A549 (cell line): ENCODE results near the gene FBXO38. TPM values are rescaled to one million over a fixed set of nuclear protein-coding genes. Genes with fewer than 3 reads are reported as not detected.

ENCODE experiments used
- ATAC-seq, 2 experiments: fragments of 200-7000 bp in 1 of 2; fragments of >200 bp in 1 of 2; cut with Nextera tagmentation in 1 of 2; cut with Tn5 transposase in 1 of 2; 3 replicates each; pipeline versions ENCODE4 v1.8.0 to v1.9.1; 2018 to 2020; ENCODE audit warnings: mild to moderate bottlenecking in 1 of 2, moderate library complexity in 1 of 2
- CTCF ChIA-PET: fragments of 300-600 bp; sonication (Branson Sonifier 250); formaldehyde crosslinking; extraction: SDS; loops from one replicate; lab custom pipeline; 2021; ENCODE audit warnings: antibody characterized with exemption, inconsistent platforms; lab: Yijun Ruan, JAX
- POLR2A ChIA-PET: fragments of 350-600 bp; formaldehyde crosslinking; extraction: SDS; loops from one replicate; lab custom pipeline; 2021; ENCODE audit warnings: antibody characterized with exemption, inconsistent platforms; lab: Yijun Ruan, JAX
- DNase-seq, 2 experiments: peaks; one replicate each; pipeline versions ENCODE4 v3.0.0 to v3.0.0-alpha.2; 2011 to 2016; ENCODE audit warnings: low read depth in 1 of 2, low spot score in 1 of 2
- FAIRE-seq: peaks from 2 replicates; lab custom pipeline; 2011; peaks lifted over from hg19 to GRCh38; lab: Jason Lieb, UNC
- H3K27ac ChIP-seq, 2 experiments: fragments of >200 bp; sonication (Bioruptor Twin); formaldehyde crosslinking; 3 replicates each; pipeline ENCODE4 v1.5.1; 2016 to 2017
- H3K4me1 ChIP-seq: fragments of >200 bp; sonication (Bioruptor Twin); formaldehyde crosslinking; 3 replicates; pipeline ENCODE4 v1.6.1; 2016
- H3K4me2 ChIP-seq: fragments of >200 bp; sonication (Bioruptor Twin); formaldehyde crosslinking; 3 replicates; pipeline ENCODE4 v1.6.1; 2016
- H3K4me3 ChIP-seq: fragments of >200 bp; sonication (Bioruptor Twin); formaldehyde crosslinking; 3 replicates; pipeline ENCODE4 v1.5.1; 2016
- H3K9me3 ChIP-seq: fragments of >200 bp; sonication (Bioruptor Twin); formaldehyde crosslinking; 3 replicates; pipeline ENCODE4 v1.6.1; 2016
- ATOH8 ChIP-seq: fragments of 250-450 bp; sonication (Bioruptor Pico); IDR thresholded peaks from 2 replicates; pipeline ENCODE4 v1.5.0; 2020; ENCODE audit warnings: low read depth, mild to moderate bottlenecking, moderate library complexity
- BHLHE40 ChIP-seq: IDR thresholded peaks from 2 replicates; pipeline ENCODE4 v1.6.1; 2012; ENCODE audit warnings: low read depth, low read length, inconsistent platforms
- CEBPB ChIP-seq, 2 experiments: fragments of >200 bp in 1 of 2; sonication (Bioruptor Twin) in 1 of 2; formaldehyde crosslinking in 1 of 2; IDR thresholded peaks; 2 replicates each; pipeline ENCODE4 v1.6.1; 2012 to 2016
- CHD4 ChIP-seq: fragments of 200-600 bp; sonication (generic); IDR thresholded peaks from 2 replicates; pipeline ENCODE4 v1.6.1; 2016; ENCODE audit warnings: antibody characterized with exemption, mild to moderate bottlenecking, borderline replicate concordance
- EHF ChIP-seq: fragments of 250-450 bp; sonication (Bioruptor Pico); IDR thresholded peaks from 2 replicates; pipeline ENCODE4 v1.5.0; 2020; ENCODE audit warnings: mild to moderate bottlenecking
- GATA3 ChIP-seq: IDR thresholded peaks from 2 replicates; pipeline ENCODE4 v1.6.1; 2012; ENCODE audit warnings: borderline replicate concordance
- HDAC2 ChIP-seq: fragments of 200-600 bp; sonication (generic); IDR thresholded peaks from 2 replicates; pipeline ENCODE4 v1.6.1; 2016
- HOXA7 ChIP-seq: fragments of 250-450 bp; sonication (Bioruptor Pico); IDR thresholded peaks from 2 replicates; pipeline ENCODE4 v1.5.0; 2020; ENCODE audit warnings: mild to moderate bottlenecking, moderate library complexity
- HOXB13 ChIP-seq: fragments of 250-450 bp; sonication (Bioruptor Pico); IDR thresholded peaks from 2 replicates; pipeline ENCODE4 v1.5.0; 2020; ENCODE audit warnings: low read depth, mild to moderate bottlenecking, moderate library complexity
- HOXB5 ChIP-seq: fragments of 250-450 bp; sonication (Bioruptor Pico); IDR thresholded peaks from 2 replicates; pipeline ENCODE4 v1.5.0; 2020; ENCODE audit warnings: mild to moderate bottlenecking, moderate library complexity
- JUN ChIP-seq, 2 experiments: fragments of >200 bp; sonication (Bioruptor Twin); formaldehyde crosslinking; IDR thresholded peaks; 2 replicates in 1 of 2; 3 replicates in 1 of 2; pipeline ENCODE4 v1.6.1; 2016 to 2017
- JUNB ChIP-seq: fragments of >200 bp; sonication (Bioruptor Twin); formaldehyde crosslinking; IDR thresholded peaks from 2 replicates; pipeline ENCODE4 v1.6.1; 2016
- MAZ ChIP-seq: fragments of 150-350 bp; IDR thresholded peaks from 2 replicates; pipeline ENCODE4 v1.6.1; 2014; ENCODE audit warnings: antibody characterized with exemption, low read depth, low read length, borderline replicate concordance
- MYC ChIP-seq: IDR thresholded peaks from 2 replicates; pipeline ENCODE4 v1.6.1; 2012; ENCODE audit warnings: mild to moderate bottlenecking, inconsistent platforms, low read length, improper control_type of control experiment, borderline replicate concordance
- NPAS2 ChIP-seq: fragments of 250-450 bp; sonication (Bioruptor Pico); IDR thresholded peaks from 2 replicates; pipeline ENCODE4 v1.8.0; 2022; ENCODE audit warnings: mild to moderate bottlenecking, moderate library complexity, borderline replicate concordance
- PHF8 ChIP-seq: fragments of 200-600 bp; sonication (generic); IDR thresholded peaks from 2 replicates; pipeline ENCODE4 v1.6.1; 2016; ENCODE audit warnings: low read depth, mild to moderate bottlenecking, antibody characterized with exemption, moderate library complexity, borderline replicate concordance
- POLR2A ChIP-seq: IDR thresholded peaks from 2 replicates; pipeline ENCODE4 v1.6.1; 2012; ENCODE audit warnings: mild to moderate bottlenecking, low read length
- POLR2AphosphoS2 ChIP-seq: conservative IDR thresholded peaks from 2 replicates; pipeline ENCODE4 v1.6.1; 2012; ENCODE audit warnings: low read length, improper control_type of control experiment, inconsistent platforms
- RAD21 ChIP-seq, 2 experiments: fragments of >200 bp in 1 of 2; sonication (Bioruptor Twin) in 1 of 2; formaldehyde crosslinking in 1 of 2; IDR thresholded peaks in 1 of 2; conservative IDR thresholded peaks in 1 of 2; 2 replicates in 1 of 2; 3 replicates in 1 of 2; pipeline ENCODE4 v1.6.1; 2012 to 2018; ENCODE audit warnings: inconsistent platforms in 1 of 2
- RARB ChIP-seq: fragments of 250-450 bp; sonication (Bioruptor Pico); IDR thresholded peaks from 2 replicates; pipeline ENCODE4 v1.8.0; 2021; ENCODE audit warnings: mild to moderate bottlenecking, moderate library complexity
- RCOR1 ChIP-seq: fragments of 150-350 bp; IDR thresholded peaks from 2 replicates; pipeline ENCODE4 v1.6.1; 2014; ENCODE audit warnings: antibody characterized with exemption, low read length, low read depth
- SMC3 ChIP-seq: fragments of >200 bp; sonication (Bioruptor Twin); formaldehyde crosslinking; IDR thresholded peaks from 3 replicates; pipeline ENCODE4 v1.6.1; 2018; ENCODE audit warnings: inconsistent platforms
- SREBF2 ChIP-seq: fragments of 450-650 bp; IDR thresholded peaks from 2 replicates; pipeline ENCODE4 v1.6.1; 2014; ENCODE audit warnings: mild to moderate bottlenecking, moderate library complexity
- TFCP2L1 ChIP-seq: fragments of 250-450 bp; sonication (Bioruptor Pico); IDR thresholded peaks from 2 replicates; pipeline ENCODE4 v1.5.0; 2021; ENCODE audit warnings: mild to moderate bottlenecking
- TP53 ChIP-seq: fragments of 250-450 bp; sonication (Bioruptor Pico); IDR thresholded peaks from 2 replicates; pipeline ENCODE4 v1.5.0; 2021; ENCODE audit warnings: mild to moderate bottlenecking, moderate library complexity
- ZNF302 ChIP-seq: fragments of 250-450 bp; sonication (Bioruptor Pico); IDR thresholded peaks from 2 replicates; pipeline ENCODE4 v1.9.0; 2021; ENCODE audit warnings: inconsistent platforms, mild to moderate bottlenecking, moderate library complexity
- ZSCAN20 ChIP-seq: fragments of 250-450 bp; sonication (Bioruptor Pico); IDR thresholded peaks from 2 replicates; pipeline ENCODE4 v1.8.0; 2022; ENCODE audit warnings: mild to moderate bottlenecking, moderate library complexity
- WGBS: methylation state at CpG from one replicate; pipeline ENCODE4 v1.1.6; 2017; ENCODE audit errors: missing lambda C conversion rate; 5-methylcytosine and 5-hydroxymethylcytosine counted together
- polyA plus RNA-seq, 4 experiments: library from polyadenylated mRNA; depleted of rRNA in 3 of 4; stranded (reverse); fragments of >200 nt; fragmentation: RNase III in 1 of 4; extraction: RNeasy Plus Mini Kit Qiagen cat#74134 plus additional on column Dnase treatment in 1 of 4; gene quantifications; 2 replicates in 3 of 4; 3 replicates in 1 of 4; pipeline ENCODE4 v1.2.3, GENCODE V29; 2011 to 2017

The FBXO38 gene
- polyA plus RNA-seq, 2 of the 4 experiments (the other 2 are of a cell fraction) = 15.8 to 33.2 TPM

DNA sequence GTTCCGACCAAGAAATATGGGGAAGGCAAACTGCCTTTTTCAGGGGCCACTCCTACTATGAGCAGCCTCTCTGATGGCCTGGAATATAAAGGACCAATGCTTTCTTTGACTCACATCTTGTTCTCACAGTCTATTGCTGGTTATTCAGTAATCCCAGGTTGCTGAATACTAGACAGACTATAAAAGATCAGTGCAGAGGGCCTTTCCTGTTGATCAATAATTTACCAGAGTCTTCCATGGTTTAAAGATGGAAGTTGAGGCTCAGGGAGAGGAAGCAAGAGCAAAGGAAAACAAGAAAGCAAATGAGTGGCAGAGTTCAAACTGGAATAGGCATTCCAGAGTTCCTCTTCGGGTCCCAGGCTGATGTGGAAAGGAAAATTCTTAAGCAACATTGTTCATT lies 62.9 kb downstream of the FBXO38 start:
- CTCF ChIA-PET = interaction anchor here (1.6 kb wide), 1 partner anchor 10 kb away, joined by 4 read pairs; no protein-coding TSS in a partner anchor
- POLR2A ChIA-PET = no interaction called here
- no peak overlapping the region for H3K4me3 ChIP-seq
- TF ChIP-seq JUN (IDR thresholded peaks at IDR 0.05) (no peak), BHLHE40 (no peak), CEBPB (IDR thresholded peaks at IDR 0.05) (no peak), JUNB (no peak), HOXA7 (no peak), ZNF302 (CRISPR knock-in tag) (no peak), HOXB13 (no peak), RAD21 (conservative IDR thresholded peaks at IDR 0.05 in 1 of 2, IDR thresholded peaks at IDR 0.05 in 1 of 2) (no peak), MYC (no peak), EHF (CRISPR knock-in tag) (no peak), POLR2A (no peak), TFCP2L1 (CRISPR knock-in tag) (no peak), ZSCAN20 (CRISPR knock-in tag) (no peak), RCOR1 (no peak), MAZ (no peak), PHF8 (no peak), ATOH8 (CRISPR knock-in tag) (no peak), TP53 (CRISPR knock-in tag) (no peak), SMC3 (no peak)
- FAIRE-seq (no peak), ATAC-seq (no peak), DNase-seq (no peak)
- no peaks in the 10 kb centered on the region for H3K9me3 ChIP-seq
- no peaks in the 10 kb centered on the region for H3K4me1 ChIP-seq
- H3K27ac ChIP-seq = no peak overlapping the region
- WGBS = 49% methylated on average over 2 of the region's 2 CpGs
- H3K4me2 ChIP-seq = no peak overlapping the region

DNA sequence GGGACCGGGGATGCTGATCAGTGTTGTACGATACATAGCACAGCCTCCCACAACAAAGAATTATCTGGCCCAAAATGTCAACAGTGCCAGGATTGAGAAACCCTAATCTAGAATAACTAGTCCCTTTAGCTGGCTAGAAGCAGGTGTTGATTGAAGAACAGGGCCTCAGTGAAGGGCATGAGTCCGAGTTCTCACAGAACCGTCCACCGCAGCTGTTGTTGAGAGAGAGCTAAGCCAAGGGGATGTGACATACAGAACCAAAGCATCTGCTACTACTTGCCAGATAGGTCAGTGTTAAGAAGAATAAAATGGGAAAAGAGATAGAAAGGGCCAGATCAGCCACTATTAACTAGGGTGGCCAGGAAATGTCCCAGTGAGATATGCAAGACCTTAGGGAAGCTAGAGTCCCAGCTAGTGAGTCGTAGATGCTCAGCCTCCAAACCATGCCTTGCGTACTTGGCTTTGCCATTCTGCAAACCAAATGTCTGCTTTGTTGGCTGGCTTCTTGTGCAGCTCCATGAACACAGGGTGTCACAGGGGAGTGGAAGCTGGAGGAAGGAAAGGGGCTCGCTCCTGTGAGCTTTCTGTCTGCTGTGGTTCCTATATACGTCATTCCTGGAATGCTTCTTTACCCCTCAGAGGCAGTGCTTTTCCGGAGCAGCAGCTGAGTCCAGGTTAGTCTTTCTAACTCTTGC lies 68.9 kb downstream of the FBXO38 start:
- 52% methylated on average over 10 of the region's 10 CpGs for WGBS
- H3K9me3 ChIP-seq = no peaks in the 10 kb centered on the region
- DNase-seq = no peak
- TF ChIP-seq CHD4 = no peak
- TF ChIP-seq POLR2AphosphoS2 = no peak
- TF ChIP-seq NPAS2 = no peak
- TF ChIP-seq HOXA7 = no peak
- no peak for TF ChIP-seq HOXB5 (CRISPR knock-in tag)
- TF ChIP-seq SREBF2 = no peak
- TF ChIP-seq RARB (CRISPR knock-in tag) = no peak
- TF ChIP-seq, all 56 proteins: peak for 0
- ChIA-PET POLR2A (no interaction called here), CTCF (interaction anchor here (0.9 to 6.3 kb wide), 5 partner anchors 9 to 662 kb away, joined by 3 to 38 read pairs (median 9); no protein-coding TSS in a partner anchor)
- no peak for FAIRE-seq
- no peak overlapping the region for H3K27ac ChIP-seq
- ATAC-seq = no peak
- no peaks in the 10 kb centered on the region for H3K4me1 ChIP-seq
- no peak overlapping the region for H3K4me3 ChIP-seq
- no peak overlapping the region for H3K4me2 ChIP-seq

- H3K27ac ChIP-seq = no peak overlapping the region
- H3K4me1 ChIP-seq = no peaks in the 10 kb centered on the region
- H3K9me3 ChIP-seq = no peaks in the 10 kb centered on the region
- TF ChIP-seq BHLHE40 (no peak), RARB (CRISPR knock-in tag) (no peak), GATA3 (no peak), HDAC2 (no peak), POLR2AphosphoS2 (no peak), TP53 (CRISPR knock-in tag) (no peak)
- WGBS = 59% methylated on average over 5 of the region's 5 CpGs
- ATAC-seq (no peak), FAIRE-seq (no peak), DNase-seq (no peak)
- H3K4me3 ChIP-seq = no peak overlapping the region
- ChIA-PET CTCF (interaction anchor here (1.9 to 6.3 kb wide), 2 partner anchors 11 to 29 kb away, joined by 9 to 38 read pairs; no protein-coding TSS in a partner anchor), POLR2A (no interaction called here)
- no peak overlapping the region for H3K4me2 ChIP-seq
Observed at GRCh38 chr5:148454576-148454975, 70.8 kb downstream of the FBXO38 start.
